HG02852 (cell line): ENCODE measurements around the gene USP12.

ENCODE experiments used
- ATAC-seq: cut with Tn5 transposase; IDR thresholded peaks from one replicate; pipeline ENCODE4 v1.9.1; 2021; ENCODE audit warnings: mild to moderate bottlenecking, moderate library complexity; ENCODE audit not compliant: unreplicated experiment

USP12 gene

GRCh38 chr13:27183561-27184147 is 12.0 kb upstream of the USP12 start:
- no peak for ATAC-seq

- ATAC-seq, result no peak
These were observed 11.4 kb upstream of the USP12 start for GRCh38 chr13:27182844-27183497.

- ATAC-seq, result no peak
These were observed 10.4 kb upstream of the USP12 start for GRCh38 chr13:27182054-27182453.

GRCh38 chr13:27177852-27178251 is 6.2 kb upstream of the USP12 start:
- no peak for ATAC-seq

GRCh38 chr13:27176470-27177410 is 5.1 kb upstream of the USP12 start:
- ATAC-seq, result no peak

- ATAC-seq, result no peak
These were observed 3.3 kb upstream of the USP12 start for GRCh38 chr13:27174766-27175455.

GRCh38 chr13:27172495-27172842 is 858 bp upstream of the USP12 start:
- no peak for ATAC-seq

GRCh38 chr13:27171827-27172494 is 350 bp upstream of the USP12 start:
- ATAC-seq, result peak; percentile 76

GRCh38 chr13:27170516-27171243 is 931 bp downstream of the USP12 start:
- ATAC-seq, result peak; percentile 2

GRCh38 chr13:27170221-27170515 is 1.4 kb downstream of the USP12 start:
- no peak for ATAC-seq

- ATAC-seq, result no peak
These were observed 2.5 kb downstream of the USP12 start for GRCh38 chr13:27168906-27169657.

GRCh38 chr13:27168086-27168485 is 3.5 kb downstream of the USP12 start:
- no peak for ATAC-seq

GRCh38 chr13:27166313-27166712 is 5.3 kb downstream of the USP12 start:
- ATAC-seq, result no peak

- ATAC-seq, result no peak
These were observed 9.6 kb downstream of the USP12 start for GRCh38 chr13:27161980-27162379.

- no peak for ATAC-seq
These were observed 10.2 kb downstream of the USP12 start for GRCh38 chr13:27161423-27161822.

GRCh38 chr13:27160657-27161295 is 10.8 kb downstream of the USP12 start:
- no peak for ATAC-seq

- ATAC-seq, result no peak
These were observed 11.6 kb downstream of the USP12 start for GRCh38 chr13:27159806-27160563.

- no peak for ATAC-seq
These were observed 13.3 kb downstream of the USP12 start for GRCh38 chr13:27158335-27158734.
